Testis (tissue), 3 donors: ENCODE measurements around the gene KRTAP3-2. TPM values are rescaled to one million over a fixed set of nuclear protein-coding genes. Genes with fewer than 3 reads are reported as not detected.

Experiments used
- DNase-seq: peaks from one replicate; pipeline ENCODE4 v3.0.0-alpha.2; 2019
- H3K27ac ChIP-seq, 2 donors: fragments of 200-600 bp; sonication (generic); one replicate each; pipeline ENCODE4 v1.5.1; 2019
- H3K27me3 ChIP-seq: fragments of 200-600 bp; sonication (generic); one replicate; pipeline ENCODE4 v1.5.1; 2019
- H3K36me3 ChIP-seq: fragments of 200-600 bp; sonication (generic); one replicate; pipeline ENCODE4 v1.5.1; 2017; ENCODE audit warnings: low read depth; ENCODE audit errors: missing control alignments
- H3K4me1 ChIP-seq: fragments of 200-600 bp; sonication (generic); one replicate; pipeline ENCODE4 v1.5.1; 2019
- H3K4me3 ChIP-seq, 2 donors: fragments of 200-600 bp; sonication (generic); one replicate each; pipeline ENCODE4 v1.5.1; 2017 to 2019
- H3K9me3 ChIP-seq: fragments of 200-600 bp; sonication (generic); one replicate; pipeline ENCODE4 v1.5.1; 2017
- CTCF ChIP-seq, 3 experiments: fragments of 450-650 bp in 2 of 3; fragments of 200-600 bp in 1 of 3; sonication (generic) in 1 of 3; IDR thresholded peaks; one replicate each; pipeline ENCODE4 v1.5.1; 2016 to 2019; ENCODE audit warnings: antibody characterized with exemption in 3 of 3, mild to moderate bottlenecking in 2 of 3, moderate library complexity in 1 of 3
- POLR2A ChIP-seq: fragments of 450-650 bp; IDR thresholded peaks from one replicate; pipeline ENCODE4 v1.6.1; 2017; ENCODE audit warnings: antibody characterized with exemption, mild to moderate bottlenecking, moderate library complexity
- WGBS, 2 donors: methylation state at CpG; one replicate each; pipeline ENCODE4 v1.1.5; 2018; 5-methylcytosine and 5-hydroxymethylcytosine counted together
- intact Hi-C: fragments of 100-400 bp; cut with DNase I; formaldehyde crosslinking; loops from one replicate; pipeline ENCODE4 v1.15.1; 2023; ENCODE audit warnings: low total_unique reads
- polyA plus RNA-seq: library from polyadenylated mRNA; stranded (reverse); fragments of 350-450 nt; fragmentation: Illumina TruSeq; extraction: RNeasy Lipid Tissue Mini Kit (QIAGEN cat#74804); gene quantifications from one replicate; pipeline ENCODE4 v1.2.3, GENCODE V29; 2014; ENCODE audit warnings: low read depth, low replicate concordance; ENCODE audit not compliant: insufficient read depth
- total RNA-seq, 2 donors: library from RNA; depleted of rRNA; stranded (reverse); fragments of >200 nt; gene quantifications; one replicate each; pipeline ENCODE4 v1.2.3, GENCODE V29; 2016

KRTAP3-2 gene
- total and polyA plus RNA-seq, 3 donors from 2014 or later = not detected

- no peaks in the 10 kb centered on the region for H3K4me1 ChIP-seq
- no peaks in the 10 kb centered on the region for H3K36me3 ChIP-seq
- no peaks in the 10 kb centered on the region for H3K9me3 ChIP-seq
- no peak overlapping the region for H3K27ac ChIP-seq
- no peak for DNase-seq
- no peak overlapping the region for H3K4me3 ChIP-seq
- H3K27me3 ChIP-seq = no peaks in the 10 kb centered on the region
- TF ChIP-seq CTCF (IDR thresholded peaks at IDR 0.05) = no peak
- TF ChIP-seq POLR2A = no peak
- intact Hi-C loops = no loop called here
Measured at GRCh38 chr17:41020336-41020735, 20.6 kb upstream of the KRTAP3-2 start.

- Histone ChIP-seq H3K27me3 (no peaks in the 10 kb centered on the region), H3K36me3 (no peaks in the 10 kb centered on the region), H3K27ac (no peak overlapping the region), H3K4me3 (no peak overlapping the region), H3K9me3 (no peaks in the 10 kb centered on the region), H3K4me1 (no peaks in the 10 kb centered on the region)
- 92 to 93% methylated on average over 3 of the region's 3 CpGs for WGBS, 2 donors
- no peak for DNase-seq
- TF ChIP-seq CTCF (IDR thresholded peaks at IDR 0.05) (no peak), POLR2A (no peak)
- intact Hi-C loops = no loop called here
Measured at GRCh38 chr17:41019415-41019814, 19.7 kb upstream of the KRTAP3-2 start.

- Histone ChIP-seq H3K4me1 (no peaks in the 10 kb centered on the region), H3K9me3 (no peaks in the 10 kb centered on the region), H3K27me3 (no peaks in the 10 kb centered on the region), H3K4me3 (no peak overlapping the region), H3K36me3 (no peaks in the 10 kb centered on the region), H3K27ac (no peak overlapping the region)
- intact Hi-C loops = no loop called here
- 81 to 85% methylated on average over 3 of the region's 3 CpGs for WGBS, 2 donors
- DNase-seq = no peak
- no peak for TF ChIP-seq POLR2A
- TF ChIP-seq CTCF (IDR thresholded peaks at IDR 0.05) = no peak
Measured at GRCh38 chr17:41018541-41018940, 18.8 kb upstream of the KRTAP3-2 start.

- Histone ChIP-seq H3K36me3 (no peaks in the 10 kb centered on the region), H3K27me3 (no peaks in the 10 kb centered on the region), H3K4me1 (no peaks in the 10 kb centered on the region), H3K4me3 (no peak overlapping the region), H3K9me3 (no peaks in the 10 kb centered on the region), H3K27ac (no peak overlapping the region)
- intact Hi-C loops = no loop called here
- 79 to 88% methylated on average over 13 of the region's 13 CpGs for WGBS, 2 donors
- no peak for DNase-seq
- TF ChIP-seq POLR2A (no peak), CTCF (IDR thresholded peaks at IDR 0.05) (no peak)
Measured at GRCh38 chr17:41016578-41017215, 17.0 kb upstream of the KRTAP3-2 start.

- no peaks in the 10 kb centered on the region for H3K9me3 ChIP-seq
- no peaks in the 10 kb centered on the region for H3K4me1 ChIP-seq
- no peak overlapping the region for H3K27ac ChIP-seq
- H3K4me3 ChIP-seq = no peak overlapping the region
- WGBS, 2 donors = 67 to 74% methylated on average over 7 of the region's 7 CpGs
- TF ChIP-seq POLR2A = no peak
- no peak for TF ChIP-seq CTCF (IDR thresholded peaks at IDR 0.05)
- no peaks in the 10 kb centered on the region for H3K36me3 ChIP-seq
- intact Hi-C loops = no loop called here
- no peaks in the 10 kb centered on the region for H3K27me3 ChIP-seq
- DNase-seq = no peak
Measured at GRCh38 chr17:41015454-41015853, 15.7 kb upstream of the KRTAP3-2 start.
